Temporal lobe (tissue), 1 donor: ENCODE results near the gene CLPTM1. TPM values are rescaled to one million over a fixed set of nuclear protein-coding genes. Genes with fewer than 3 reads are reported as not detected.

Experiments
- total RNA-seq: library from RNA; depleted of rRNA; stranded (reverse); fragments of >200 nt; gene quantifications from one replicate; pipeline ENCODE4 v1.2.3, GENCODE V29; 2014

Gene CLPTM1
- total RNA-seq, 1 donor from 2014 or later = 47.5 TPM

Other genes with a start within 250 kb of the CLPTM1 start
- gene BCL3, start 206.7 kb upstream of the CLPTM1 start, total RNA-seq = 0.49 TPM
- gene CBLC, start 177.5 kb upstream of the CLPTM1 start, total RNA-seq = not detected
- 7.9 TPM for gene BCAM, start 146.3 kb upstream of the CLPTM1 start, total RNA-seq
- 19.4 TPM for gene NECTIN2, start 109.1 kb upstream of the CLPTM1 start, total RNA-seq
- 18.2 TPM for gene TOMM40, start 64.1 kb upstream of the CLPTM1 start, total RNA-seq
- 73.5 TPM for gene APOE, start 49.6 kb upstream of the CLPTM1 start, total RNA-seq
- 3.4 TPM for gene APOC1, start 40.8 kb upstream of the CLPTM1 start, total RNA-seq
- not detected for gene APOC4, start 13.1 kb upstream of the CLPTM1 start, total RNA-seq
- 0.49 TPM for gene APOC2, start 9.3 kb upstream of the CLPTM1 start, total RNA-seq
- 0.74 TPM for gene RELB, start 46.1 kb downstream of the CLPTM1 start, total RNA-seq
- gene CLASRP, start 83.7 kb downstream of the CLPTM1 start, total RNA-seq = 6.6 TPM
- gene ZNF296, start 121.1 kb downstream of the CLPTM1 start, total RNA-seq = under 0.01 TPM
- gene GEMIN7, start 123.9 kb downstream of the CLPTM1 start, total RNA-seq = 5.9 TPM
- gene PPP1R37, start 137.8 kb downstream of the CLPTM1 start, total RNA-seq = 18.9 TPM
- gene NKPD1, start 205.6 kb downstream of the CLPTM1 start, total RNA-seq = 0.49 TPM
- gene TRAPPC6A, start 222.9 kb downstream of the CLPTM1 start, total RNA-seq = 2.7 TPM
- gene BLOC1S3, start 223.4 kb downstream of the CLPTM1 start, total RNA-seq = 3.4 TPM